ENCODE measurements around the gene COL11A2.

COL11A2 gene

DNA sequence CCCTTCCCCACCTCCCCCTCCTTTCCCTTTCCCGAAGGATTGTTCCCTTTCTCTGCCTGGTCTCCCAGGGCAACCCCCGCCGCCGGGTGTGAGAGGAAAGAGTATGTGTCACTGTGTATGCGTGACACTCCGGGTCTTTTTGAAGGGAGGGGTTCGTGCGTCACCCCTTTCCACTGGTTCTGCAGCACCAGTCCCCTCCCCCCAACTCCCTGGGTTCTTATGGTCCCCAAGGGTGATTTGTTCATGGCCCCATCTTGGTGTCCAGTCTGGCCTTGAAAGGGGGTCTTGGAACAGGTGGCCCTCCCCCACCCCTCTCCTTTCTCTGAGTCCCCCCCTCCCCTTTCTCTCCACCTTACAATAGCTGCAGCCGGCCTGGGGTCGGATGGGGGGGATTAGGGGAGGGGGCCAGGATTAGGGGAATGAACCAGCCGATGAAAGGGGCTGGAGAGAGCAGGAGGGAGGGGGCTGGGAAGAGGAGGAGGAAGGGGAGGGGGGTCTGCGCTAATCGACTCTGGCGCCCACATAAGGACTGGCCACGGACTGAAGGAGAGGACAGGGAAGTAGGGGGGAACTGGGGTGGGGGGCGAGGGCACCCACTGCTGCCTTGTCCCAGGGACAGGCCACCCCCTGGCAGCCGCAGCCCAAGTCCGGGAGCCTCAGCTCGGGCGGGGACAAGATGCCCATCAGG lies 14.7 kb upstream of the COL11A2 start:
- no peak for DNase-seq (ENCODE audit: low read depth in 3 of 3)

DNA sequence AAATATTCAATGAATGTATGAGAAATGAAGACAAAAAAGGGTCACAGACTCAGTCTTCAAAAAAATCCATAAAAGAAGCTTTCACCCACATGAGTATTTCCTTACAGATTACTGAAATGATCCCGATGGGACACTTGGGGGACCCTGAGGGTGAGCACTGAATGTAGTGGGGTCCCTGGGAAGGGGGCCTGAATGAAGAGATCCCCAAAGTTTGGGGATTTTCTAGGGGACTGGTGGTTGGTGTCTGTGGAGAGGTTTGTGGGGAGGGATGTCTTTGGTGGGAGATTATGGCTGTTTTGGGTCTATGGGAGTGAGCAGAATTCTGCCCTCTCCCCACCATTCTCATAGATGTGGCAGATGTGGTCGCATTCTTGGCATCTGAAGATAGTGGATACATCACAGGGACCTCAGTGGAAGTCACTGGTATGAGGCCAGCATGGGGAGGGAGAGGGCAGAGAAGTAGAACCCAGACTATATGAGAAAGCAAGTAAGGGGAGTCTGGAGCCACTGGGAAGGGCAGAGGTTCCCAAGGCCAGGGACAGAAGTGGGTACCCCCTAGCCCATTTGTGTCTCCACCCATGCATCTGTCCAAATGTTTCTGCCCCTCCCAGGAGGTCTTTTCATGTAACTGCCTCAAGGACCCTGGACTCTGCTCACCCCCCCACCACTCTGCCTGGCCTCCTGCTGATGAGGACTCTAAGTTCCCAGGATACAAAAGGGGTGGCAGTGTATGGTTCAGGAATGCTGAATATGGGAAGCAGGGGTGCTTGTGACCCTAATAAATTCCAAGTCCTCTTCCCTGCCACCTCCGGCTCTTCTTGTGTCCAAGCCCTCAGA lies 14.0 kb upstream of the COL11A2 start:
- no peak for DNase-seq (ENCODE audit: low read depth in 3 of 3)

DNA sequence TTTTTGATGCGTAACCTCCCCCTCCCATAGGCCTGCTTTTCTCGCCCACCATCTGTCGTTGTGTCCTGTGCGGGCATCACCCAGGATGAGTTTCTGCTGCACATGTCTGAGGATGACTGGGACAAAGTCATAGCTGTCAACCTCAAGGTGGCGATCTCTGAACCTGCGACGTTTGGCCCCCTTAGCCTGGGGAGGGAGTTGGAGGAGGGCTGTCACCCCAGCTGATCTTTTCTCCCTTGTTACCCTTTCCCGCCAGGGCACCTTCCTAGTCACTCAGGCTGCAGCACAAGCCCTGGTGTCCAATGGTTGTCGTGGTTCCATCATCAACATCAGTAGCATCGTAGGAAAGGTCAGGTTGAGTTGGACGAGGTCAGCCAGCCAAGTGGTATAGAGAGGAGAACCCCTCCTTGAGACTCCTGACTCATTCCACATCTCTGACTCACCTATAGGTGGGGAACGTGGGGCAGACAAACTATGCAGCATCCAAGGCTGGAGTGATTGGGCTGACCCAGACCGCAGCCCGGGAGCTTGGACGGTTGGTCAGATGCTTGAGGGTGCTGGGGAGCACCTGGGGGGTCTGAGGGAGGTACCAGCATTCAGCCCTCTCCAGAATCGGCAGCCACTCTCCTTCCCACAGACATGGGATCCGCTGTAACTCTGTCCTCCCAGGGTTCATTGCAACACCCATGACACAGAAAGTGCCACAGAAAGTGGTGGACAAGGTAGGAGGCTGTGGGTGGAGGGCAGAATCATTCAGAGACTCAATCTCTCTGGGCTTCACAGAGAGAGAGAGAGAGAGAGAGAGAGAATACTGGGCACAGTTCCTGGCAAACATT lies 13.1 kb upstream of the COL11A2 start:
- peak in 2 of 3 donors; percentile 39 to 57 for DNase-seq (ENCODE audit: low read depth in 3 of 3)

DNA sequence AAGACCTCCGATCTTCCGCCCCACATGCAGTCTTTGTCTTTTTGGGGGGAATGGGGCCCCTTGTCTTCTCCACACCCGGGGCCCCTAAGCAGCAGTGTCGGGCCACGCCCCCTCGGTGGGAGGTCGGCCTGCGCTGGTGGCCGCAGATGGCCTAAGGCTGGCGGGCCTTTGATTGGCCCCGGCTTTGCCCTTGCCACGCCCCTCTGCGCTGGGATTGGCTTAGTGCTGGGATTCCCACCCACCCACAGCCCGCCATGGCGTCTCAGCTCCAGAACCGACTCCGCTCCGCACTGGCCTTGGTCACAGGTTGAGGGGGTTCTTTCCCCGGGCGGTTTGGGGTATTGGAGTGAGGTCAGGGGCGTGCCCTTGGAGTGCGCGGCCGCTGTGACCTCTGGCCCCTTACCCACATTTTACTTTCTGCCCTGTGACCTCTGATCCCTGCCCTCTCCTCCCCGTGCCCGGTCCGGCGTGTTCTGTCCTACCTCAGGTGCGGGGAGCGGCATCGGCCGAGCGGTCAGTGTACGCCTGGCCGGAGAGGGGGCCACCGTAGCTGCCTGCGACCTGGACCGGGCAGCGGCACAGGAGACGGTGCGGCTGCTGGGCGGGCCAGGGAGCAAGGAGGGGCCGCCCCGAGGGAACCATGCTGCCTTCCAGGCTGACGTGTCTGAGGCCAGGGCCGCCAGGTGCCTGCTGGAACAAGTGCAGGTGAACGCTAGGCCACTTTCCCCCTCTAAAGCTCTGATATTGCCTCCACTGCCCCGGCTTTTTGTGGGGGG lies 12.3 kb upstream of the COL11A2 start, which contains the start of gene HSD17B8:
TSS of gene HSD17B8 (plus strand) at position 241 of the 776 bp plus-strand sequence. CDS start at position 255, 14 bp downstream.
- DNase-seq (ENCODE audit: low read depth in 3 of 3): peak; percentile 85 to 94 (median 89)

DNA sequence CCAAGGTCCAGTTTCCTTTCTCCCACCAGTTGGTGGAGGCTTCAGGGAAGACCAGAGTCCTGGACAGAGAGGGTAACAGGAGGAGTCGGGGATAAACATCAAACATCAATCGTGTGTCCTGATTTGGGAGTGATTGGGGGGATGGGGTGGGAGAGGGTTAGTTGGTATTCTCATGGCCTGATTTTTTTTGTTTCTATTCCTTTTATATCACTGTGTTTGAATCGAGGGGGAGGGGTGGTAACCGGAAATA lies 11.8 kb upstream of the COL11A2 start:
- no peak for DNase-seq (ENCODE audit: low read depth in 3 of 3)

DNA sequence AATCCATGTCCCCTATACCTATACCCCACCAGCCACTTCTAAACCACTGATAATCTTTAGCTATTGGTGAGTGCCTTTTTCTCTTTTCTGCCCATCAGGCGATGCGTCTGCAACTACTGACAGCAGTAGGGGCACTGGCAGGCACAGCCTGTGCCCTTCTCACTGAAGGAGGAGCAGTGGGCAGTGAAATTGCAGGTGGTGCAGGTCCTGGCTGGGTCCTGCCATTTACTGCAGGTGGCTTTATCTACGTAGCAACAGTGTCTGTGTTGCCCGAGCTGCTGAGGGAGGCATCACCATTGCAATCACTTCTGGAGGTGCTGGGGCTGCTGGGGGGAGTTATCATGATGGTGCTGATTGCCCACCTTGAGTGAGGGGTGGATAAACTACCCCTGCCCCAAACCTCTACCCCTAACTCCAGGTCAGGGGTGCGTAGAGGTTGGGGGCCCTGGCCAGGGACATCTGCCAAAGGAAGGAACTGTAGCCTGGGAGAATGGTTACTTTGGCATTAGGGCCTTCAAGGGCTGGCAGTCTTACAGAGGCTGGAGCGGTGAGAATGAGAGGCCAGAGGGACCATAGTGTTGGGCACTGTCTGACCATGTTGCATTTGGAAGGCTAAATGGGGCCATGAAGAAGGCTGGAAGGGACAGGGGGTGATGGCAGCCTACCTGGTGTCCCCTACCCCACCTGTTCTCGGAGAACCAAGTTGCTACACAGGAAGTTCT lies 11.3 kb upstream of the COL11A2 start:
- DNase-seq (ENCODE audit: low read depth in 3 of 3): no peak

DNA sequence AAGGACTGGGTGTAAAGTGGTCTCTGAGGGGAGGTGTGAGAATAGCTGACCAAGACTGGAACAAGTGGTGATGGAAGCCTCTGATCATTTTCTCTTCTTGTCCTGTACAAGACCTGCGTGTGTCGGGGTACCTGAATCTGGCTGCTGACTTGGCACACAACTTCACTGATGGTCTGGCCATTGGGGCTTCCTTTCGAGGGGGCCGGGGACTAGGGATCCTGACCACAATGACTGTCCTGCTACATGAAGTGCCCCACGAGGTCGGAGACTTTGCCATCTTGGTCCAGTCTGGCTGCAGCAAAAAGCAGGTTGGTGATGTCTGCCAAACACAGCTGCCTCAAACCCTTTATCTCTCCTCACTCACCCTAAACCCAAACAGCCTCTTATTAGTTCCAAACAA lies 10.5 kb upstream of the COL11A2 start:
- no peak for DNase-seq (ENCODE audit: low read depth in 3 of 3)

DNA sequence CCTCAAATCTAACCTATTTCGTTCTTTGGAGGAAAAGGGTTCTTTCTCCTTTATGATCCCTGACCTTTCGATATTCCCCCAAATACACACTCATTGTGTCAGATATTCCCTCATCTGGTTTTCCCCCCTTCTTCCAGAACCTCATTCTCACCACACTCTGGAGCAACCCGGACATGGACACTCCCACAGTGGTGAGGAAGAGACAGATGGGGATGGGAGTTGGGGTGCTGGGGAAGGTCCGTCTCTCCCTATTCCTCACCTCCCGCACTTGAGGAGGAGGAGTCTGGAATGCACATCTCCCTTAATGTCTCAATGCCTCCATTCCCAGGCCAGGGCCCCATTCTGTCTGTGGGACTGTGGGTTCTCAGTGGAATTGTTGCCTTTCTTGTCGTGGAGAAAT lies 9.7 kb upstream of the COL11A2 start:
- no peak for DNase-seq (ENCODE audit: low read depth in 3 of 3)

DNA sequence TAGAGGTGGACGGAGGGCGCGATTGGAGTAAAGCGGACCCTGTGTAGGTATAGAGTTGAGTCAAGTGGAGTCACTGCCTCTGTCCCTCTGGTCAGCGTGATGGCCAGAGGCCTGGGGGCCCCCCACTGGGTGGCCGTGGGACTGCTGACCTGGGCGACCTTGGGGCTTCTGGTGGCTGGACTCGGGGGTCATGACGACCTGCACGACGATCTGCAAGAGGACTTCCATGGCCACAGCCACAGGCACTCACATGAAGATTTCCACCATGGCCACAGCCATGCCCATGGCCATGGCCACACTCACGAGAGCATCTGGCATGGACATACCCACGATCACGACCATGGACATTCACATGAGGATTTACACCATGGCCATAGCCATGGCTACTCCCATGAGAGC lies 8.9 kb upstream of the COL11A2 start:
- DNase-seq (ENCODE audit: low read depth in 3 of 3): no peak

DNA sequence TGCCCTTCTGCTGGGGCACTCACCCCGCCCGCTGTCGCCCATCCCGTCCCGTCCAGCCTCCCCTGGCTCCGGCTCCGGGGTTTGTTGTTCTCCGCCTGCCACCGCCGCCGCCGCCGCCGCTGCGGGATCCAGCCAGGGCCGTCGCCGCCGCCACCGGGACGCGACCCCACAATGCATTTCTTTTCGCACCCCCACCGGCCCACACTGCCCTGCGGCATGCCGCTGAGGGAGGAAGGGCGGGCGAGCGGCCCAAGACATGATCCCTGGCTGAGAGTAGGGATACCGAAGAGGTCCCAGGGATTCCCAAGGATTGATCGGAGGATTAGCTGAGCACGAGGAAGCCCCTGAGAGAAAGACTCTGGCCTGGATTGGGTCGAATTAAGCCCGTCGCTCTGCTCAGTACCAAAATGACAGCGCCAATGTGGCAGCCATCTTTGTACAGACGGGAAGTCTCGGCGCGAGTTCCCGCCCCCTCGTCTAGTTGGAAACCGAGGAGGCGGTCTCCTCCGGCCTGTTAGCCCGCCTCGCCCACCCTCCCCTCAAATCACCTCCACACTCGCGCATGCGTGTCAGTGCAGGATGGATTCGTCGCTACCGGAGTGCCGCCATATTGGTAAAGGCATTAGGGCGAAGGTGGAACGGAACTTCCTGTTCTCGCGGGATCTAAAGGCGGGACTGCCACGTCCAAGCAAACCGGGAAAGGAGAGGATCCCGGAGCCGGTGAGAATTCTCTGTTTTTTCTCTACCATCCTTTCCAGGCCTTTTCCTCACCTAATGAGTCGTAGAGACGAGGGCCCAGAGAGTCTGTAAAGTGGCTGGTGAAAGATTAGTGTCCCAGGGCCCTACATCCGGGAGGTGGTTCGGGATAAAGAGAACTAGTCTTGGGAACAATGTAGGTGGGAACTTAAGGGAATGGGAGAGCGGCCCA lies 8.2 kb upstream of the COL11A2 start, which contains the start of the genes RXRB and SLC39A7:
TSS of gene RXRB (minus strand) at position 447 of the 928 bp plus-strand sequence. CDS start at position 258, 189 bp downstream.
TSS of gene SLC39A7 (plus strand) at position 649 of the 928 bp plus-strand sequence. CDS start 379 bp downstream, outside the sequence.
- peak; percentile 97 to 99 (median 99) for DNase-seq (ENCODE audit: low read depth in 3 of 3)

DNA sequence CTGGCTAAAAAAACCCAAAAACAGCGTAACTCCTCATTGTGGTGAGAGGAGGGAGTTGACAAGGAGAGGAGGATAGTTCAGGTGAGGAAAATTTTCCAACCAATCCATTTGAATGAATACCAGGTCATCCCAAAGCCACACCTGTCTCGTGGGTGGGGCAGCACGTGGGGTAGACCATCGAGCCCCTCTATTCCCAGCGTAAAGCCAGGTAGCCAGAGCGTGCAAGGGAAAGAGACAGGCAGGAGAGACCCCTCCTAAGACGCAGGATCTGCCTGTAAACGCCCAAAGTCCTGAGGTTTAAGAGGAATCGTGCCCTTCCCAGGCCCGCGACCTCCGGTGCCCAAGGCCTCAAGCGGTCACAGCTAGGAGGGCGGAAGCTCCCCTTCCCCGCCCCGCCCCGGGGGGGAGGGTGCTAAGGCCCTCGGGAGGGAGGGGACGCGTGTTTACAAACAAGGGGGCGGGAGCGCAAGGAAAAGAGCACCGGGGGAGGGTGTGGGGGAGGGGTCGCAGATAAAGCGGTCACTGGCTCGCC lies 7.5 kb upstream of the COL11A2 start:
- DNase-seq (ENCODE audit: low read depth in 3 of 3): peak; percentile 43 to 70 (median 60)

DNA sequence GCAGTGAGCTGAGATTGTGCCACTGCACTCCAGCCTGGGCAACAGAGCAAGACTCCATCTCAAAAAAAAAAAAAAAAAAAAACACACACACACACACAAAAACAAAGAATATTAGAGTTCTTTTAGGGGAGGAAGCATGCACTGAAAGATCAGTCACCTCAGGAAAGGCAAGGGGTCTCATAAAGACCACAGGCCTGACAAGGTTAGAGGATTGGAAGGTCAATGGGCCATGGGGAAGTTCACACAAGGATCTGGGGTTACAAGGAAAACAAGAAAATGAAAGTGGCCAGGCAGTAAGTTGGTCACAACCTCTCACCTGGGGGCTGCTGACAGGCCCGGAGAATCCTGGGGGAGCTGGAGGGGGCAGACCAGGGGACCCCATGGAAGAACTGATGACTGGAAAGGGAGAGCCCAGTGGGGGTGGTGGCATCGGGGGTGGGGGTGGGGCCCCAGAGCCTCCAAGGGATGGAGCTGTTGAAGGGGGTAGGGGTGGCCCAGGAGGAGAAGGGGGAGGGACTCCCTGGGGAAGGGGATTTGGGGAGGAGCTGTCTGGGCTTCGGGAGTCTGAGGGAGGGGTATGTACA lies 6.7 kb upstream of the COL11A2 start:
- DNase-seq (ENCODE audit: low read depth in 3 of 3): no peak

DNA sequence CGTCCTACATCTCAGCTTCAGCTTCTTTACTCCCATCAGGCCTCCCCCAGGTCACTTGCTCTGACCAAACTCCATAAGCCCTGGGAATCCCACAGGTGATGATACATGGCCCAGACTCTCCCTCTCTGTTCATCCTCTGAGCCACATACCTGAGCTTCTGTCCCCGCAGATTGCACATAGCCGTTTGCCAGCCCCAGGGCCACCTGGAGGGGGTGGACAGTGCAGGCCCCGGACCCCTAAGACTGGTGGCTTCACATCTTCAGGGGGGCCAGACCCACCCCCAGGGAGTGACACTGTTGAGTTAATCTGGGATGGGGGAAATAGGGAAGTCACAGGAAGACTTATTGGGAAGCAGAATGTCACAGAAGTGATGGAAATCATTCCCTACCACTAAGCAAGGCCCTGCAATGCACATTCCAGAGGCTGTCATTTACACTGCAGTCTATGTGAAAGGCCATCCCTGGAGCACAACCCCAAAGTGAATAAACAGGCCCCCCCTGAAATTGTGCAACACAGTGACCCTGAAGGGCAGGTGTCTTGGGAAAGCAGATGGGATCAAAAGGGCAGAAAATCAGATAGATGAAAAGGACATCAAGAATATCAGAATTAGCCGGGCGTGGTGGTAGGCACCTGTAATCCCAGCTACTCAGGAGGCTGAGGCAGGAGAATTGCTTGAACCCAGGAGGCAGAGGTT lies 6.0 kb upstream of the COL11A2 start:
- no peak for DNase-seq (ENCODE audit: low read depth in 3 of 3)

DNA sequence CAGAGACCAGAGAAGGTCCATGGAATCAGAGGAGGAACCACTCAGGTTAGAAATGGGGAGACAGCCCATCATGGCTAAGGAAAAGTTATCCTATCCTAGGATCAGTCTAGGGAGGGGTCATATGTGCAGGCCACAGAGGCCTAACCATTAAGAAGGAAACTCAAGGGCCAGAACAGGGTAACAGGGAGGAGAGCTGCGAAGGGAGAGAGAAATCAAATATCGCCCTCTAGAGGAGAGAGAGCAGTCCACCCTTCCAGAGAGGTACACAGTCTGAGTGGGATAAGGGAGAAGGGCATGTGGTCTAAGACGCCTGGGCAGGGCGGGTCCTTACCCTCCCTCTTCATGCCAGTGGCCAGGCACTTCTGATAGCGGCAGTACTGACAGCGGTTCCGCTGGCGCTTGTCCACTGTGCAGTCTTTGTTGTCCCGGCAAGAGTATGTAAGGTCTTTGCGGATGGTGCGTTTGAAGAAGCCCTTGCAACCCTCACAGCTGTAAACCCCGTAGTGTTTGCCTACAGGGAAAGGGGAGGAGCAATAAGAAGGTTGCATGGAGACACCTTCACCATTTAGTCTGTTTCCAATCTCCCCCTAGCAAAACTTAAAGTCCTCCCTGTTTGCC lies 5.3 kb upstream of the COL11A2 start:
- no peak for DNase-seq (ENCODE audit: low read depth in 3 of 3)

DNA sequence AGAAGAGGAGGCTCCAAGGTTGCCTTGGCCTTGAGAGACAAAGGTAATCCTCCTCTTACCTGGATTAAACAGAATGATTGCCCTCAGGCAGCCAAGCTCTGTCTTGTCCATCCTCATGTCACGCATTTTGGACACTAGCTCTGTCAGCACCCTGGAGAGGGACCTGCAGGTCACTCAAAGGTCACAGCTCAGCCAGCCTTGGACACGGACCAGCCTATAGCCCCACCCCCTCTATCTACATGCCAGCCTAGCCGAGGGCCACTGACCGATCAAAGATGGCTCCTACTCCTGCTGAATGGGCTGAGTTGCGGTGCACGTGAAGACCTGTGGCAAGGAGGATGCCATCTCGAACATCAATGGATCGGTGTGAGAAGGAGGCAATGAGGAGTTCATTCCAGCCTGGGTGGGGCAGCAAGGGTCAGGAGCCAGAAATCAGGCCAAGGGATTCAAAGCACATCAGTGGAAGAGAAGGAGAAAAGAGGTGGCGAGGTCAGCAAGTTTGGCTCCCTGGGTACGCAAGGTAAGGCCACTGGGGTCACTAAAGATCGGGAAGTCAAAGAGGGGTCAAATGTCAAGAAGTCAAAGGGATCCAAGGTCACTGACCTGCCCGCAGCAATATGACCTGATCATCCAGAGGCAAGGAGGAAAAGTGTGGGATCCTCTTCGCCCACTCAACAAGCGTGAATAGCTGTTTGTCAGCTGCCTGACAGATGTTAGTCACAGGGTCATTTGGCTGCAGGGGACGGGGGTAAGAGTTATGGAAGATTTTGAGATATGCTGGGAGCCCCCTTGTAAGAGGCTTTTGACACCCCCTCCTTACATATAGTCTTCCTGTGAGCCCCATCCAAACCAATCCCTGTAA lies 3.3 kb upstream of the COL11A2 start:
- no peak for DNase-seq (ENCODE audit: low read depth in 3 of 3)

DNA sequence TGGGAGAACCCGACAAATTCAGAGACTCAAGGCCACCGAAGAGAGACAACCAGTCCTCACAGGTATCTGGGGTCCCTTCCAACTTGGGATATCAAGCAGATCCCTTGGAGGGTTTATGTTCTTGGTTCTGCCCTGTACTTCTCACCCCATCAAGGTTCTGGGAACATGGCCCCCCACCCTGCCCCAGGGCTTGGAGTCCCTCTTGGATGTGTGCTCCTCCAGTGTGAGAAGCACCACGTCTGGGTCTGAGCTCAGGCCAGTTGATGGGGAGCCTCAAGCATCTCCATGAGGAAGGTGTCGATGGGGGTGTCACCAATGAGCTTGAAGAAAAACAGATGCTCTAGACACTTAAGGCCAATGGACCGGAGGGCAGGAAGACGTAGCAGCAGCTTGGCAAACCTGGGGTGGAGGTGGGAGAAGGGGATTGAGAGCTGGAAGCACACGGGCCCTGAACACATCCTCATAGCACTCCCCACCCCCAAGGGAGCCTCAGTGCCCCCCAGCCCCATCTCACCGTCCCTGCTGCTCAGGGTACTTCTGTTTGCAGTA lies 2.2 kb upstream of the COL11A2 start:
- no peak for DNase-seq (ENCODE audit: low read depth in 3 of 3)

DNA sequence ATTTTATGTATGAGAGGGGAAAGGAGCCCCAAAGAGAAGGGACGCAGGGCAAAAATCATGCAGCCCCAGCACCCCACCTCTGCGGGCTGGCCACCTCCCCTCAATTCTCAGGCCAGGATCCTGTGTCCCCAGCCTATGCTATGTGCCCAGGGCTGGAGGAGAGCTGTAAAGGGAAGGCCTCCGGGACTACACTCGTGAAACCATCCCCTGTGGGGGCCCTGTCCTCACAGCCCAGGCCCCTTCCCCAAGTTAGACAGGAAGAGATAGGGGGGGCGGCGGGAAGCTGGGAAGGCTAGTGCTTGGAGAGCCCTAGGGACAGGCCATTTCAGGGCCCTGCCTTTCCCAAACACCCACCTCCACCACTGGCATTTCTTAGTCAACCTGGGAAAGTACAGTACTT lies 1.4 kb upstream of the COL11A2 start:
- no peak for DNase-seq (ENCODE audit: low read depth in 3 of 3)
